ENCODE measurements around the gene UTP11.
A peak's percentile ranks its signal among the peaks of the same experiment; 100 is the strongest.

The UTP11 gene

GRCh38 chr1:38013227-38013622 is 691 bp downstream of the UTP11 start:
- Histone ChIP-seq H4K20me1 (ENCODE audit: insufficient read depth) (no peaks in the 10 kb centered on the region; the same call in 1 of the 2 replicates), H2AFZ (ENCODE audit: low read depth) (peak overlapping the region; percentile 86; the same call in 1 of the 2 replicates), H3K4me2 (peak overlapping the region; percentile 74), H3K9ac (peak overlapping the region; percentile 92), H3K4me1 (ENCODE audit: low read depth, poor library complexity, severe bottlenecking) (peaks cover 42% of the 10 kb centered on the region), H3K4me3 (IDR thresholded peaks at IDR 0.05; ENCODE audit: insufficient read depth, low read depth, low read length) (peak overlapping the region; percentile 94), H3K27ac (peak overlapping the region; percentile 83), H3K79me2 (ENCODE audit: insufficient read depth, low read depth) (peaks cover 53% of the 10 kb centered on the region), H3K36me3 (ENCODE audit: insufficient read depth) (peaks cover under 1% of the 10 kb centered on the region; the same call in 1 of the 2 replicates), H3K27me3 (ENCODE audit: insufficient read depth, low read depth) (no peaks in the 10 kb centered on the region)
- TF ChIP-seq CTCF (conservative IDR thresholded peaks at IDR 0.05; ENCODE audit: low read depth, low read length) = no peak

GRCh38 chr1:38014171-38014570 is 1.6 kb downstream of the UTP11 start:
- Histone ChIP-seq H3K4me2 (peak overlapping the region; percentile 74), H3K27me3 (ENCODE audit: insufficient read depth, low read depth) (no peaks in the 10 kb centered on the region), H4K20me1 (ENCODE audit: insufficient read depth) (no peaks in the 10 kb centered on the region; the same call in 1 of the 2 replicates), H3K9ac (no peak overlapping the region), H3K4me3 (IDR thresholded peaks at IDR 0.05; ENCODE audit: insufficient read depth, low read depth, low read length) (no peak overlapping the region), H2AFZ (ENCODE audit: low read depth) (no peak overlapping the region), H3K36me3 (ENCODE audit: insufficient read depth) (peaks cover 6% of the 10 kb centered on the region; the same call in 1 of the 2 replicates), H3K79me2 (ENCODE audit: insufficient read depth, low read depth) (peaks cover 53% of the 10 kb centered on the region), H3K27ac (no peak overlapping the region), H3K4me1 (ENCODE audit: low read depth, poor library complexity, severe bottlenecking) (peaks cover 43% of the 10 kb centered on the region)
- TF ChIP-seq CTCF (conservative IDR thresholded peaks at IDR 0.05; ENCODE audit: low read depth, low read length) = no peak

GRCh38 chr1:38014724-38015424 is 2.3 kb downstream of the UTP11 start:
- Histone ChIP-seq H4K20me1 (ENCODE audit: insufficient read depth) (no peaks in the 10 kb centered on the region; the same call in 1 of the 2 replicates), H3K4me1 (ENCODE audit: low read depth, poor library complexity, severe bottlenecking) (peaks cover 36% of the 10 kb centered on the region), H3K27ac (no peak overlapping the region; the same call in 1 of the 2 replicates), H3K9ac (no peak overlapping the region), H3K4me3 (IDR thresholded peaks at IDR 0.05; ENCODE audit: insufficient read depth, low read depth, low read length) (no peak overlapping the region), H3K4me2 (peak overlapping the region; percentile 74), H3K36me3 (ENCODE audit: insufficient read depth) (peaks cover 10% of the 10 kb centered on the region; the same call in 1 of the 2 replicates), H3K27me3 (ENCODE audit: insufficient read depth, low read depth) (no peaks in the 10 kb centered on the region), H3K79me2 (ENCODE audit: insufficient read depth, low read depth) (peaks cover 54% of the 10 kb centered on the region), H2AFZ (ENCODE audit: low read depth) (no peak overlapping the region)
- TF ChIP-seq CTCF (conservative IDR thresholded peaks at IDR 0.05; ENCODE audit: low read depth, low read length) = no peak

GRCh38 chr1:38015978-38016725 is 3.6 kb downstream of the UTP11 start:
- peaks cover 64% of the 10 kb centered on the region for H3K79me2 ChIP-seq (ENCODE audit: insufficient read depth, low read depth)
- H3K9ac ChIP-seq = no peak overlapping the region
- no peak overlapping the region for H2AFZ ChIP-seq (ENCODE audit: low read depth)
- no peak for TF ChIP-seq CTCF (conservative IDR thresholded peaks at IDR 0.05; ENCODE audit: low read depth, low read length)
- H3K36me3 ChIP-seq (ENCODE audit: insufficient read depth) = peaks cover 10% of the 10 kb centered on the region; the same call in 1 of the 2 replicates
- no peak overlapping the region; the same call in 1 of the 2 replicates for H3K4me2 ChIP-seq
- peak overlapping the region; percentile 18; the same call in 1 of the 2 replicates for H3K27ac ChIP-seq
- no peaks in the 10 kb centered on the region for H3K27me3 ChIP-seq (ENCODE audit: insufficient read depth, low read depth)
- peaks cover 36% of the 10 kb centered on the region for H3K4me1 ChIP-seq (ENCODE audit: low read depth, poor library complexity, severe bottlenecking)
- no peaks in the 10 kb centered on the region; the same call in 1 of the 2 replicates for H4K20me1 ChIP-seq (ENCODE audit: insufficient read depth)
- no peak overlapping the region for H3K4me3 ChIP-seq (IDR thresholded peaks at IDR 0.05; ENCODE audit: insufficient read depth, low read depth, low read length)

Measured in KMS-11 (cell line).